ENCODE measurements around the gene CFAP99. TPM values are rescaled to one million over a fixed set of nuclear protein-coding genes. Genes with fewer than 3 reads are reported as not detected.

The CFAP99 gene
- total and polyA plus RNA-seq, 2 of the 8 experiments (the other 6 are each of a cell fraction or from before 2014, with no cell fraction given) = not detected

DNA sequence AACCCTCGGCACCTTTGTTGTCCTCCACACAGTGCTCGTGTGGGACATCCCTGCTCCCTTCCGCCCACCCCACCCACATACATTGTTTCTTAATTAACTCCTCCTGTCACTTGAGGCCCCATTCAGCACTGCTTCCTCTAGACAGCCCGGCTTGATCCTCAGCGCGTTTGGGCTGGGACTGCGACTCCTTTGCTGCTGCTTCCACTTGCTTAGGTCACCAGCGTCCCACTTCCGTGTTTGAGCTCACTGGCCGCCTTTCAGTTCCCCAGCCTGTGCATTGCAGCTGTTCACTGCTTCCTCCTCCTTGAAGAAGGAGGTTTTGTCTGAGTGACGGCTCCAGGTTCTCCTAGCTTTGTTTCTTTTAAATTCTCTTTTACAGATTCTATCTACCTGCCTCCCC lies 66.2 kb downstream of the CFAP99 start:
- peaks cover 0 to 8% (median 3%) of the 10 kb centered on the region in 4 experiments; a peak in 4 of 8 replicates for H3K36me3 ChIP-seq (ENCODE audit: control insufficient read depth in 2 of 4, insufficient read depth in 4 of 4, low read length in 3 of 4)
- H3K4me1 ChIP-seq (replicated peaks in 1 of 4; ENCODE audit: control insufficient read depth in 3 of 4, insufficient read depth in 4 of 4, low read length in 3 of 4) = peaks cover 1 to 8% (median 3%) of the 10 kb centered on the region in 4 experiments; a peak in 5 of 7 replicates
- no peak overlapping the region for H4K5ac ChIP-seq (ENCODE audit: insufficient read length, low read depth, low read length)
- H3K9me3 ChIP-seq (ENCODE audit: insufficient read depth in 2 of 2, low read depth in 1 of 2, low read length in 1 of 2) = no peaks in the 10 kb centered on the region
- H3K4me2 ChIP-seq (ENCODE audit: insufficient read depth in 1 of 2, low read depth in 2 of 2, low read length in 2 of 2) = no peak overlapping the region
- H2BK5ac ChIP-seq (ENCODE audit: low read depth, low read length) = peak overlapping the region; percentile 8; the same call in 1 of the 2 replicates
- no peak overlapping the region for H3K18ac ChIP-seq (ENCODE audit: extremely low read depth, low read length)
- no peak overlapping the region for H2BK12ac ChIP-seq (ENCODE audit: low read depth, low read length)
- no peak overlapping the region for H2BK15ac ChIP-seq (ENCODE audit: low read length)
- peaks cover 22% of the 10 kb centered on the region for H3K79me1 ChIP-seq (ENCODE audit: low read depth, low read length)
- H3K79me2 ChIP-seq (ENCODE audit: control insufficient read depth in 1 of 2, insufficient read depth in 2 of 2, low read length in 2 of 2) = peaks cover 75 to 97% of the 10 kb centered on the region in 2 experiments
- no peak overlapping the region for H2AFZ ChIP-seq (ENCODE audit: low read length)
- H3K56ac ChIP-seq (replicated peaks; ENCODE audit: insufficient read length, low read depth, low read length) = no peak overlapping the region
- H3K23me2 ChIP-seq (ENCODE audit: low read depth, low read length) = no peaks in the 10 kb centered on the region
- H2BK120ac ChIP-seq (replicated peaks; ENCODE audit: low read depth, low read length) = no peak overlapping the region
- H3K23ac ChIP-seq (ENCODE audit: insufficient read length) = no peak overlapping the region
- ChIA-PET CTCF (ENCODE audit: partially characterized antibody) (interaction anchor here (1.5 to 1.9 kb wide), 2 partner anchors 11 to 43 kb away, joined by 5 to 6 read pairs; no protein-coding TSS in a partner anchor), POLR2A (ENCODE audit: partially characterized antibody) (interaction anchor here (1.4 to 2.0 kb wide), 3 partner anchors 13 to 51 kb away, joined by 4 to 10 read pairs (median 6); partner anchors contain the start of genes FAM193A and RNF4)
- H3K27ac ChIP-seq (ENCODE audit: low read depth, low read length) = no peak overlapping the region
- WGBS, 2 experiments (ENCODE audit: extremely low coverage in 1 of 2, insufficient coverage in 1 of 2, insufficient read length in 1 of 2, insufficient replicate concordance in 2 of 2, low coverage in 1 of 2, low lambda C conversion rate in 2 of 2, missing lambda C conversion rate in 1 of 2) = 89% methylated on average over 11 of the region's 11 CpGs; no CpG with 5 or more reads in 1 of the 2 experiments
- no peak overlapping the region for H4K91ac ChIP-seq (replicated peaks; ENCODE audit: insufficient read length, low read length)
- H3K4me3 ChIP-seq (ENCODE audit: extremely low read depth in 1 of 4, insufficient read depth in 2 of 4, low read depth in 3 of 4, low read length in 4 of 4) = no peak overlapping the region
- no peak overlapping the region for H4K8ac ChIP-seq (ENCODE audit: extremely low read depth, insufficient read depth, low read length)
- no peak overlapping the region for H2AK5ac ChIP-seq (ENCODE audit: low read depth, low read length)
- H3K14ac ChIP-seq (ENCODE audit: insufficient read length) = no peak overlapping the region
- no peak overlapping the region for H2BK20ac ChIP-seq (ENCODE audit: low read length)
- FAIRE-seq = no peak
- peaks cover 56 to 72% of the 10 kb centered on the region in 2 experiments for H4K20me1 ChIP-seq (replicated peaks in 1 of 2; ENCODE audit: control insufficient read depth in 1 of 2, insufficient read depth in 2 of 2, low read length in 2 of 2)
- no peak overlapping the region for H3K4ac ChIP-seq (replicated peaks; ENCODE audit: insufficient read length, low read depth, low read length)
- H3K27me3 ChIP-seq (replicated peaks in 1 of 4; ENCODE audit: control insufficient read depth in 3 of 4, extremely low read depth in 1 of 4, insufficient read depth in 3 of 4, low read length in 3 of 4) = no peaks in the 10 kb centered on the region
- DNase-seq (ENCODE audit: low read depth in 1 of 2, low spot score in 2 of 2) = no peak
- H3K9ac ChIP-seq (replicated peaks in 1 of 4; ENCODE audit: extremely low read depth in 1 of 4, low read depth in 3 of 4, low read length in 3 of 4) = no peak overlapping the region
- TF ChIP-seq CTBP2 (IDR thresholded peaks at IDR 0.05; ENCODE audit: borderline replicate concordance, insufficient read depth, insufficient read length, low read length) (no peak), YY1 (IDR thresholded peaks at IDR 0.05; ENCODE audit: low read depth, low read length) (no peak), CHD2 (IDR thresholded peaks at IDR 0.05; ENCODE audit: low read length) (no peak), CREB1 (IDR thresholded peaks at IDR 0.05) (no peak), BCL11A (IDR thresholded peaks at IDR 0.05; ENCODE audit: low read depth in 2 of 2, low read length in 2 of 2) (no peak), CBX8 (IDR thresholded peaks at IDR 0.05; ENCODE audit: borderline replicate concordance, low read depth, low read length) (no peak), ASH2L (IDR thresholded peaks at IDR 0.05; ENCODE audit: low read length) (no peak), FOSL1 (IDR thresholded peaks at IDR 0.05; ENCODE audit: insufficient read depth, low read depth, low read length) (no peak), POU5F1 (IDR thresholded peaks at IDR 0.05; ENCODE audit: low read depth, low read length) (no peak), E2F6 (IDR thresholded peaks at IDR 0.05) (no peak), TCF12 (IDR thresholded peaks at IDR 0.05; ENCODE audit: low read depth, low read length) (no peak)
- TF ChIP-seq, protein P1, sequence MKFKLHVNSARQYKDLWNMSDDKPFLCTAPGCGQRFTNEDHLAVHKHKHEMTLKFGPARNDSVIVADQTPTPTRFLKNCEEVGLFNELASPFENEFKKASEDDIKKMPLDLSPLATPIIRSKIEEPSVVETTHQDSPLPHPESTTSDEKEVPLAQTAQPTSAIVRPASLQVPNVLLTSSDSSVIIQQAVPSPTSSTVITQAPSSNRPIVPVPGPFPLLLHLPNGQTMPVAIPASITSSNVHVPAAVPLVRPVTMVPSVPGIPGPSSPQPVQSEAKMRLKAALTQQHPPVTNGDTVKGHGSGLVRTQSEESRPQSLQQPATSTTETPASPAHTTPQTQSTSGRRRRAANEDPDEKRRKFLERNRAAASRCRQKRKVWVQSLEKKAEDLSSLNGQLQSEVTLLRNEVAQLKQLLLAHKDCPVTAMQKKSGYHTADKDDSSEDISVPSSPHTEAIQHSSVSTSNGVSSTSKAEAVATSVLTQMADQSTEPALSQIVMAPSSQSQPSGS (IDR thresholded peaks at IDR 0.05; ENCODE audit: low read length) = no peak

Measured in H1 (cell line).